HEK293 (cell line): ENCODE measurements around the gene ZBTB38.

Experiments
- CTCF ChIP-seq: fragments of 450-650 bp; formaldehyde crosslinking; IDR thresholded peaks from 2 replicates; pipeline ENCODE4 v1.5.1; 2016; ENCODE audit warnings: missing biosample characterization, missing genetic modification characterization
- PBX3 ChIP-seq: sonication (generic); formaldehyde crosslinking; IDR thresholded peaks from 2 replicates; pipeline ENCODE4 v1.8.1; 2022; ENCODE audit warnings: mild to moderate bottlenecking, moderate library complexity, missing genetic modification reagents
- REST ChIP-seq: fragments of 450-650 bp; formaldehyde crosslinking; IDR thresholded peaks from 2 replicates; pipeline ENCODE4 v1.5.1; 2016; ENCODE audit warnings: missing biosample characterization, missing genetic modification characterization
- SP2 ChIP-seq: fragments of 450-650 bp; formaldehyde crosslinking; IDR thresholded peaks from 2 replicates; pipeline ENCODE4 v1.5.1; 2016; ENCODE audit warnings: missing biosample characterization, missing genetic modification characterization
- ZEB2 ChIP-seq: fragments of 450-650 bp; formaldehyde crosslinking; IDR thresholded peaks from 2 replicates; pipeline ENCODE4 v1.5.1; 2016; ENCODE audit warnings: missing biosample characterization, missing genetic modification characterization
- ZNF10 ChIP-seq: fragments of 450-650 bp; formaldehyde crosslinking; IDR thresholded peaks from 2 replicates; pipeline ENCODE4 v1.5.1; 2017; ENCODE audit warnings: missing biosample characterization, missing genetic modification characterization
- ZNF302 ChIP-seq: fragments of 450-650 bp; formaldehyde crosslinking; IDR thresholded peaks from 2 replicates; pipeline ENCODE4 v1.5.1; 2016; ENCODE audit warnings: missing biosample characterization, missing genetic modification characterization, low read depth
- ZNF311 ChIP-seq: fragments of 450-650 bp; formaldehyde crosslinking; IDR thresholded peaks from 2 replicates; pipeline ENCODE4 v1.5.1; 2017; ENCODE audit warnings: missing biosample characterization, missing genetic modification characterization, borderline replicate concordance
- ZNF785 ChIP-seq: fragments of 450-650 bp; formaldehyde crosslinking; IDR thresholded peaks from 2 replicates; pipeline ENCODE4 v1.5.1; 2016; ENCODE audit warnings: missing biosample characterization, missing genetic modification characterization

GRCh38 chr3:141326123-141326522, 42.2 kb upstream of the ZBTB38 start:
- no peak for TF ChIP-seq ZNF785
- no peak for TF ChIP-seq PBX3
- no peak for TF ChIP-seq CTCF (tag by site-specific recombination)
- TF ChIP-seq ZNF10 (tag by site-specific recombination) = no peak
- TF ChIP-seq ZNF311 (tag by site-specific recombination) = no peak
- TF ChIP-seq ZNF302 = no peak
- no peak for TF ChIP-seq SP2 (tag by site-specific recombination)
- TF ChIP-seq REST = no peak
- no peak for TF ChIP-seq ZEB2 (tag by site-specific recombination)
